ENCODE measurements around the gene IFNL4. TPM values are rescaled to one million over a fixed set of nuclear protein-coding genes. Genes with fewer than 3 reads are reported as not detected.

The IFNL4 gene
- total and polyA plus RNA-seq, 2 of the 4 experiments (the other 2 are of a cell fraction), result not detected

DNA sequence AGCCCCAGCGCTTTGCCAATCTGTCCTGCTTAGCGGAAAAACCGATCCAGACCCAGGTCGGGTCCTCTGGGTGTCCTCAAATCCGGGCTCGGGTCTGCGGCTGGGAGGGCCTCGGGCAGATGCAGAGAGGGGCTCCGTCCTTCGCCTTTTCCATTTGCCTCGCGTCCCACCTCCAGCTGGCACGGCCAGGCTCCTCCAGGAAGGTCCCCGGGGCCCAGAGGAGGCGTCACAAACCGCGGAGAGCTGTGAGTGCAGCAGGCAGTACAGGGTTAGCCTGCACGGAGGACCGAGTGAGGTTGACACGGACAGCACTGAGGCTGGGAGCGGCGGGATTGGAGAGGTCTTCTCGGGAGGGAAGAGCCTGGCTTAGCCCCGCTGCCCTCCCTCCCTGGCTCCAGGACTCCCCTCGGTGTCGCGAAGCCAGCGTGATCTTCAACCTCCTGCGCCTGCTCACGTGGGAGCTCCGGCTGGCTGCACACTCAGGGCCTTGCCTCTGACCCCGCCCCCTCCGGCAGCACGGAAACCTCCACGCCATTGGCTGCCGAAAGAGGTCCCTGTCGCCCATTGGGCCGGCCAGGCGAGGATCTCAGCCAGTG lies 16.8 kb upstream of the IFNL4 start:
- no peak overlapping the region for H2AK5ac ChIP-seq (ENCODE audit: low read depth, low read length)
- H3K79me1 ChIP-seq (ENCODE audit: low read depth in 1 of 2, low read length in 2 of 2), result no peaks in the 10 kb centered on the region
- no peak overlapping the region for H3K56ac ChIP-seq (ENCODE audit: extremely low read depth, insufficient read depth, low read length)
- no peaks in the 10 kb centered on the region for H3K36me3 ChIP-seq (ENCODE audit: control insufficient read depth, insufficient read depth, low read length)
- no peak overlapping the region for H4K91ac ChIP-seq (ENCODE audit: insufficient read depth, low read depth, low read length)
- H4K5ac ChIP-seq (ENCODE audit: low read depth, low read length), result no peak overlapping the region
- peak; percentile 40; the same call in 1 of the 2 replicates for ATAC-seq (ENCODE audit: low read depth)
- H3K14ac ChIP-seq (replicated peaks; ENCODE audit: low read depth, low read length), result no peak overlapping the region
- H3K27ac ChIP-seq (ENCODE audit: insufficient read depth, low read length), result no peak overlapping the region
- H2AFZ ChIP-seq (replicated peaks; ENCODE audit: low read length, poor library complexity), result peak overlapping the region; percentile 51
- H3K9me1 ChIP-seq (ENCODE audit: insufficient read depth, low read length), result peaks cover 2% of the 10 kb centered on the region; the same call in 1 of the 2 replicates
- no peak for DNase-seq
- H3K4ac ChIP-seq (ENCODE audit: low read depth, low read length), result no peak overlapping the region
- no peak overlapping the region for H2BK120ac ChIP-seq (ENCODE audit: low read depth, low read length)
- no peaks in the 10 kb centered on the region for H3K9me3 ChIP-seq (ENCODE audit: control insufficient read depth, insufficient read depth, low read length)
- BruUV-seq (replicated peaks), result no TSS peak
- no peak overlapping the region for H2BK5ac ChIP-seq (ENCODE audit: low read depth, low read length, poor library complexity, severe bottlenecking)
- H3K18ac ChIP-seq (ENCODE audit: low read depth, low read length), result no peak overlapping the region
- H2AK9ac ChIP-seq (replicated peaks; ENCODE audit: low read depth, low read length, poor library complexity), result no peak overlapping the region
- 27% methylated on average over 25 of the region's 39 CpGs; no CpG with 5 or more reads in 1 of the 2 experiments for WGBS, 2 experiments (ENCODE audit: extremely low coverage in 2 of 2, insufficient read length in 1 of 2)
- in situ Hi-C loops (cut with MboI; ENCODE audit: low sequenced_read_pairs) (no loop called here), intact Hi-C loops (cut with micrococcal nuclease) (no loop called here), dilution Hi-C loops (cut with HindIII; ENCODE audit: low sequenced_read_pairs, unreplicated experiment) (no loop called here)
- no peak overlapping the region for H2BK20ac ChIP-seq (ENCODE audit: low read depth, low read length)
- no peaks in the 10 kb centered on the region for H4K20me1 ChIP-seq (ENCODE audit: insufficient read depth, low read length)
- H3K4me2 ChIP-seq (ENCODE audit: low read depth, low read length), result no peak overlapping the region
- H4K8ac ChIP-seq (ENCODE audit: low read depth in 2 of 2, low read length in 2 of 2), result no peak overlapping the region
- no peak overlapping the region for H3K4me3 ChIP-seq (ENCODE audit: insufficient read depth, low read depth, low read length)
- H3K27me3 ChIP-seq (ENCODE audit: control insufficient read depth, insufficient read depth, low read length), result peaks cover 46% of the 10 kb centered on the region
- H3K9ac ChIP-seq (ENCODE audit: low read depth, low read length), result no peak overlapping the region
- CTCF ChIA-PET, result interaction anchor here (0.6 kb wide), 1 partner anchor 235 kb away, joined by 3 read pairs; no protein-coding TSS in a partner anchor
- TF ChIP-seq, protein P1, sequence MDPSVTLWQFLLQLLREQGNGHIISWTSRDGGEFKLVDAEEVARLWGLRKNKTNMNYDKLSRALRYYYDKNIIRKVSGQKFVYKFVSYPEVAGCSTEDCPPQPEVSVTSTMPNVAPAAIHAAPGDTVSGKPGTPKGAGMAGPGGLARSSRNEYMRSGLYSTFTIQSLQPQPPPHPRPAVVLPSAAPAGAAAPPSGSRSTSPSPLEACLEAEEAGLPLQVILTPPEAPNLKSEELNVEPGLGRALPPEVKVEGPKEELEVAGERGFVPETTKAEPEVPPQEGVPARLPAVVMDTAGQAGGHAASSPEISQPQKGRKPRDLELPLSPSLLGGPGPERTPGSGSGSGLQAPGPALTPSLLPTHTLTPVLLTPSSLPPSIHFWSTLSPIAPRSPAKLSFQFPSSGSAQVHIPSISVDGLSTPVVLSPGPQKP (IDR thresholded peaks at IDR 0.05; ENCODE audit: borderline replicate concordance, low read depth, low read length), result no peak
- TF ChIP-seq CEBPB (IDR thresholded peaks at IDR 0.05; ENCODE audit: low read depth, low read length), result no peak
- TF ChIP-seq MXI1 (IDR thresholded peaks at IDR 0.05; ENCODE audit: borderline replicate concordance, low read depth, low read length), result no peak
- TF ChIP-seq MAZ (IDR thresholded peaks at IDR 0.05; ENCODE audit: borderline replicate concordance, low read depth, low read length), result no peak
- no peak for TF ChIP-seq MAFK (IDR thresholded peaks at IDR 0.05; ENCODE audit: low read depth, low read length)
- no peak for TF ChIP-seq RFX5 (IDR thresholded peaks at IDR 0.05; ENCODE audit: low read depth, low read length)
- TF ChIP-seq, protein P2, sequence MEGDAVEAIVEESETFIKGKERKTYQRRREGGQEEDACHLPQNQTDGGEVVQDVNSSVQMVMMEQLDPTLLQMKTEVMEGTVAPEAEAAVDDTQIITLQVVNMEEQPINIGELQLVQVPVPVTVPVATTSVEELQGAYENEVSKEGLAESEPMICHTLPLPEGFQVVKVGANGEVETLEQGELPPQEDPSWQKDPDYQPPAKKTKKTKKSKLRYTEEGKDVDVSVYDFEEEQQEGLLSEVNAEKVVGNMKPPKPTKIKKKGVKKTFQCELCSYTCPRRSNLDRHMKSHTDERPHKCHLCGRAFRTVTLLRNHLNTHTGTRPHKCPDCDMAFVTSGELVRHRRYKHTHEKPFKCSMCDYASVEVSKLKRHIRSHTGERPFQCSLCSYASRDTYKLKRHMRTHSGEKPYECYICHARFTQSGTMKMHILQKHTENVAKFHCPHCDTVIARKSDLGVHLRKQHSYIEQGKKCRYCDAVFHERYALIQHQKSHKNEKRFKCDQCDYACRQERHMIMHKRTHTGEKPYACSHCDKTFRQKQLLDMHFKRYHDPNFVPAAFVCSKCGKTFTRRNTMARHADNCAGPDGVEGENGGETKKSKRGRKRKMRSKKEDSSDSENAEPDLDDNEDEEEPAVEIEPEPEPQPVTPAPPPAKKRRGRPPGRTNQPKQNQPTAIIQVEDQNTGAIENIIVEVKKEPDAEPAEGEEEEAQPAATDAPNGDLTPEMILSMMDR (conservative IDR thresholded peaks at IDR 0.05; ENCODE audit: low read depth, low read length), result no peak
- no peak for TF ChIP-seq CHD1 (IDR thresholded peaks at IDR 0.05; ENCODE audit: low read depth, low read length)
- TF ChIP-seq SMC3 (IDR thresholded peaks at IDR 0.05; ENCODE audit: low read depth, low read length), result no peak
- no peak for TF ChIP-seq POLR2A (IDR thresholded peaks at IDR 0.05; ENCODE audit: low read depth, low read length)
- TF ChIP-seq NFE2L2 (IDR thresholded peaks at IDR 0.05; ENCODE audit: low read depth, low read length), result no peak
- TF ChIP-seq BHLHE40 (IDR thresholded peaks at IDR 0.05; ENCODE audit: low read depth, low read length), result no peak
- no peak for TF ChIP-seq RAD21 (IDR thresholded peaks at IDR 0.05; ENCODE audit: low read length)
- TF ChIP-seq RCOR1 (IDR thresholded peaks at IDR 0.05; ENCODE audit: insufficient replicate concordance, low read length), result no peak
- TF ChIP-seq, protein P3, sequence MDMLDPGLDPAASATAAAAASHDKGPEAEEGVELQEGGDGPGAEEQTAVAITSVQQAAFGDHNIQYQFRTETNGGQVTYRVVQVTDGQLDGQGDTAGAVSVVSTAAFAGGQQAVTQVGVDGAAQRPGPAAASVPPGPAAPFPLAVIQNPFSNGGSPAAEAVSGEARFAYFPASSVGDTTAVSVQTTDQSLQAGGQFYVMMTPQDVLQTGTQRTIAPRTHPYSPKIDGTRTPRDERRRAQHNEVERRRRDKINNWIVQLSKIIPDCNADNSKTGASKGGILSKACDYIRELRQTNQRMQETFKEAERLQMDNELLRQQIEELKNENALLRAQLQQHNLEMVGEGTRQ (IDR thresholded peaks at IDR 0.05; ENCODE audit: low read depth, low read length), result no peak
- no peak for TF ChIP-seq FOS (IDR thresholded peaks at IDR 0.05; ENCODE audit: low read depth, low read length)
- POLR2A ChIA-PET (ENCODE audit: unreplicated experiment), result no interaction called here
- no peak overlapping the region for H3K23ac ChIP-seq (ENCODE audit: low read depth, low read length)
- H3K4me1 ChIP-seq (ENCODE audit: control insufficient read depth, insufficient read depth, low read length), result no peaks in the 10 kb centered on the region
- H2BK15ac ChIP-seq (ENCODE audit: low read depth, low read length), result no peak overlapping the region

All from IMR-90 (cell line).